Stimulated activated effector memory CD8-positive, alpha-beta T cell treated with anti-CD3 and anti-CD28 coated beads, Interleukin-12 subunit alpha, Interleukin-12 subunit beta, amount 100 ng/mL, for 72 hours (primary cell): Measurements from ENCODE around the gene RASGRF2.

ENCODE experiments used
- ATAC-seq: fragments of 150-1000 bp; cut with Tn5 transposase; 2 replicates; pipeline ENCODE4 v1.10.0; 2021
- DNase-seq, 2 donors: peaks; one replicate each; pipeline ENCODE4 v3.0.0; 2021 to 2022; ENCODE audit warnings: low spot score in 2 of 2
- H3K27ac Mint-ChIP-seq: one replicate; pipeline ENCODE4 v1.8.0; 2022; ENCODE audit warnings: mild to moderate bottlenecking, mixed read lengths
- H3K36me3 Mint-ChIP-seq: one replicate; pipeline ENCODE4 v1.8.0; 2022; ENCODE audit warnings: mild to moderate bottlenecking, mixed read lengths
- H3K4me1 Mint-ChIP-seq: one replicate; pipeline ENCODE4 v1.8.0; 2022; ENCODE audit warnings: mixed read lengths
- H3K4me3 Mint-ChIP-seq: one replicate; pipeline ENCODE4 v1.8.0; 2022; ENCODE audit warnings: mild to moderate bottlenecking, mixed read lengths
- H3K9me3 Mint-ChIP-seq: one replicate; pipeline ENCODE4 v1.8.0; 2022; ENCODE audit warnings: mixed read lengths

RASGRF2 gene

GRCh38 chr5:80986382-80986781, 26.2 kb downstream of the RASGRF2 start:
- no peak for DNase-seq
- Mint-ChIP-seq H3K9me3 (no peaks in the 10 kb centered on the region), H3K4me3 (no peak overlapping the region), H3K27ac (no peak overlapping the region), H3K4me1 (peaks cover 33% of the 10 kb centered on the region), H3K36me3 (no peaks in the 10 kb centered on the region)
- no peak for ATAC-seq

GRCh38 chr5:80987078-80987766, 27.1 kb downstream of the RASGRF2 start:
- no peaks in the 10 kb centered on the region for H3K36me3 Mint-ChIP-seq
- H3K4me1 Mint-ChIP-seq = peaks cover 30% of the 10 kb centered on the region
- no peak for ATAC-seq
- no peaks in the 10 kb centered on the region for H3K9me3 Mint-ChIP-seq
- no peak overlapping the region for H3K27ac Mint-ChIP-seq
- H3K4me3 Mint-ChIP-seq = no peak overlapping the region
- no peak for DNase-seq

DNA sequence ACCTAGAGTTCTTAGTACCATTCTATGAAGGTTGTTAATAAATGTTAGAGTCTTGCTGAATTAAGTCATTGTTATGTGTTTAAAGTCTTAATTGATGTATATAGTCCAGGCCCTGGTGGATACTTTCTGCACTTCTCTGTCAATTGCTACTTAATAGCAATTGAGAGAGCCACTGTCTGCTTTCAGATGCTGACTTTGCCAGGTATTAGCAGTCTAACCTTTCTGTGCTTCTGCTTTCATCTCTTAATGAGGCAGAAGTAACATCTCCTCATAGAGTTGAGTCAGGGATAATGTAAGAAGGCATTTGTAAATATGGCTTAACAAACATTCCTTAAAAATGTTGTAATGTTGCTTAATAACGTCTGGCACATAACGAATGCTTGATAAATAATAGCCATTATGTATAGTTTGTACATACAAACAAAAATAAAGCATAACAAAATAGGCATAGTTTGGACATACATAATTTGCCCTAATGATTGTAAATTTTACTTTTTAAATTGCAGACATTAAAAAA, 28.3 kb downstream of the RASGRF2 start:
- H3K4me3 Mint-ChIP-seq = no peak overlapping the region
- no peaks in the 10 kb centered on the region for H3K36me3 Mint-ChIP-seq
- no peak for DNase-seq
- H3K9me3 Mint-ChIP-seq = no peaks in the 10 kb centered on the region
- no peak overlapping the region for H3K27ac Mint-ChIP-seq
- ATAC-seq = no peak
- H3K4me1 Mint-ChIP-seq = peaks cover 30% of the 10 kb centered on the region

GRCh38 chr5:80989883-80990282, 29.7 kb downstream of the RASGRF2 start:
- H3K9me3 Mint-ChIP-seq = no peaks in the 10 kb centered on the region
- no peak overlapping the region for H3K27ac Mint-ChIP-seq
- H3K36me3 Mint-ChIP-seq = no peaks in the 10 kb centered on the region
- H3K4me3 Mint-ChIP-seq = no peak overlapping the region
- no peak for DNase-seq
- ATAC-seq = no peak
- H3K4me1 Mint-ChIP-seq = peaks cover 30% of the 10 kb centered on the region

GRCh38 chr5:80990527-80990926, 30.4 kb downstream of the RASGRF2 start:
- peaks cover 28% of the 10 kb centered on the region for H3K4me1 Mint-ChIP-seq
- DNase-seq = no peak
- no peak overlapping the region for H3K4me3 Mint-ChIP-seq
- ATAC-seq = no peak
- no peaks in the 10 kb centered on the region for H3K9me3 Mint-ChIP-seq
- H3K27ac Mint-ChIP-seq = no peak overlapping the region
- H3K36me3 Mint-ChIP-seq = no peaks in the 10 kb centered on the region

- Mint-ChIP-seq H3K9me3 (no peaks in the 10 kb centered on the region), H3K27ac (no peak overlapping the region), H3K4me3 (no peak overlapping the region)
Observed at GRCh38 chr5:80990971-80991370, 30.8 kb downstream of the RASGRF2 start.

DNA sequence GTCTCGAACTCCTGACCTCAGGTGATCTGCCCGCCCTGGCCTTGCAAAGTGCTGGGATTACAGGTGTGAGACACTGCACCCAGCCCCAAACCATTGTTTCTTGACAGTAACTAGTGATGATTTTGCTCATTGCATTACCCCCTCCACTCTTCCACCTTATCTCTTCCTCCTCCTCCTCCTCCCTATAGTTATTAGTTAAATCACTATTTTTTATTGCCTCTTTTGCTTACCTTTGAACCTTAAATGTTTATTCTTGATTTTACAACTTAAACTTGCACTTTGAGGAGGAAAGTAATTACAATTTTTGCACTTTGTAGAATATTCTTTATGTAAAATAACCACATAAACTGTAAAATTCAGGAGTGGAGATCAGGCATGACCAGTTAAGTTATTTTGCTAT, 35.7 kb downstream of the RASGRF2 start:
- DNase-seq = no peak
- Mint-ChIP-seq H3K4me1 (peaks cover 33% of the 10 kb centered on the region), H3K4me3 (no peak overlapping the region), H3K27ac (no peak overlapping the region), H3K9me3 (no peaks in the 10 kb centered on the region), H3K36me3 (no peaks in the 10 kb centered on the region)
- ATAC-seq = no peak

More at GRCh38 chr5:80990971-80991370, 30.8 kb downstream of the RASGRF2 start:
- ATAC-seq (no peak), DNase-seq (no peak)
- peaks cover 27% of the 10 kb centered on the region for H3K4me1 Mint-ChIP-seq
- H3K36me3 Mint-ChIP-seq = no peaks in the 10 kb centered on the region

- peak overlapping the region; percentile 23 for H3K27ac Mint-ChIP-seq
- peak overlapping the region; percentile 26 for H3K4me3 Mint-ChIP-seq
- no peaks in the 10 kb centered on the region for H3K36me3 Mint-ChIP-seq
- H3K4me1 Mint-ChIP-seq = peaks cover 31% of the 10 kb centered on the region
- H3K9me3 Mint-ChIP-seq = no peaks in the 10 kb centered on the region
- no peak for DNase-seq
- no peak for ATAC-seq
Observed at GRCh38 chr5:80998590-80998979, 38.4 kb downstream of the RASGRF2 start.

GRCh38 chr5:81003811-81004386, 43.7 kb downstream of the RASGRF2 start:
- Mint-ChIP-seq H3K27ac (no peak overlapping the region), H3K4me1 (peaks cover 52% of the 10 kb centered on the region), H3K9me3 (no peaks in the 10 kb centered on the region), H3K4me3 (no peak overlapping the region), H3K36me3 (no peaks in the 10 kb centered on the region)
- ATAC-seq (no peak), DNase-seq (no peak)

- Mint-ChIP-seq H3K4me1 (peaks cover 45% of the 10 kb centered on the region), H3K36me3 (no peaks in the 10 kb centered on the region), H3K4me3 (no peak overlapping the region), H3K9me3 (no peaks in the 10 kb centered on the region), H3K27ac (no peak overlapping the region)
- DNase-seq (no peak), ATAC-seq (no peak)
Observed at GRCh38 chr5:81005708-81006107, 45.5 kb downstream of the RASGRF2 start.

GRCh38 chr5:81006231-81006630, 46.1 kb downstream of the RASGRF2 start:
- no peak for DNase-seq
- H3K4me1 Mint-ChIP-seq = peaks cover 45% of the 10 kb centered on the region
- no peak for ATAC-seq
- H3K36me3 Mint-ChIP-seq = no peaks in the 10 kb centered on the region
- peak overlapping the region; percentile 72 for H3K4me3 Mint-ChIP-seq
- H3K9me3 Mint-ChIP-seq = no peaks in the 10 kb centered on the region
- peak overlapping the region; percentile 90 for H3K27ac Mint-ChIP-seq

- peak; percentile 76 for ATAC-seq
- peaks cover 40% of the 10 kb centered on the region for H3K4me1 Mint-ChIP-seq
Observed at GRCh38 chr5:81006947-81007636, 46.9 kb downstream of the RASGRF2 start.

DNA sequence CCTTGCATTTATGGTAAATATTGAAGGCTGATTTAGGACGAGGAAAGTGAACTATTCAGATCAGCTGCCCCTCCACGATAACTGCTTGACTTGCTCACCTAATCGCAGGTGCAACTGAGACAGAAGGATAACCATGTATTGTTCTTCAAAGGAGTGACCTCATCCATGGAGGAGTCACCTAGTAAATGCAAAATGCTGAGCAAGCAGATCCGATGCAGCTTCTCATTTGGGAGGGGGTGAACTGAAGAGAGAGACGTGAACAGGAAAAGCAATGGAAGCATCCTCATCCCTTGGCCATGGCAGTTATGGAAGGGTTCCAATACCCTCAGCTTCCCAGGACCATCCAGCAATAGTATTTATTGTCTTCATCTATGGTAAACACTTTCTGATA, 47.5 kb downstream of the RASGRF2 start:
- ATAC-seq = peak; percentile 64
- peaks cover 40% of the 10 kb centered on the region for H3K4me1 Mint-ChIP-seq
- DNase-seq = no peak
- peak overlapping the region; percentile 90 for H3K27ac Mint-ChIP-seq
- H3K36me3 Mint-ChIP-seq = no peaks in the 10 kb centered on the region
- H3K4me3 Mint-ChIP-seq = peak overlapping the region; percentile 72
- H3K9me3 Mint-ChIP-seq = no peaks in the 10 kb centered on the region

More at GRCh38 chr5:81006947-81007636, 46.9 kb downstream of the RASGRF2 start:
- H3K4me3 Mint-ChIP-seq = peak overlapping the region; percentile 72
- no peaks in the 10 kb centered on the region for H3K36me3 Mint-ChIP-seq
- no peaks in the 10 kb centered on the region for H3K9me3 Mint-ChIP-seq
- DNase-seq = peak in 1 of 2 donors; percentile 57
- H3K27ac Mint-ChIP-seq = peak overlapping the region; percentile 90

DNA sequence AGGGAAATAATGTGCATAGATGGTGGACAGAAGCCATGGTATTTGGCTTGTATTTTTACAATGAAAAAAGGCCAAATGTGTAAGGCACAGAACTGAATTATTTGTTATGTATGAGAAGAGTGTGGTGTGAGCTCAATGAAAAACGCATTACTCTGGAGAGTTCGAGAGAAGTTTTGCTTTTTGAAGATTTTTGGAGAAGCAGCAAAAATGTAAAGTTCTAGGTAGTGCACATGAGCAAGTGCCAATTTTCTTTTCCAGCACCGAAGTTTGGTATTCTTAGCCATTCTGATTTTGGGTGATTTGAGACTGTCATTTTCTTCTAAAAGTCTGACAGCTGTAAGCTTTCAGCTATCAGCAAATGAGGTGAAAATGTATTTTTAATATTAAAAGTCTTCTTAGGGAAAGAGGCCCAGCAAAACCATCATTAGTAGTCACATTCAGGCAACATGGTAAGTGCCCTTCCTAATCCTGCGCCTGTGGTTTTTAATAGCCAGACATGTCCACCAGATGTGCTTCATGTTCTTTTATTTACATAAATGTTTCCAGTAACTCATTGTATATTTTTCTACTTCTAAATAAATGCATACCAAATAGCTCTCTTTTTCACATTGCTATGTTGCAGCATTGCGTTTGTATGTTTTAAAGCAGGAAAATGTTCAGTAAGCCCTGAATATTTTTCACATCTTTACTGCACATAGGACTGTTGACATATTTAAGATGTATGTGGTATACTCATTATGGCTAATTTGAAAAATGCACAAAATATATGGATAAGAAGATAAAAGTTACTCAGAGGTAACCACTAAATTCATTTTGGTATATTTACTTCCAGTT, 50.4 kb downstream of the RASGRF2 start:
- no peak for DNase-seq
- no peak for ATAC-seq
- Mint-ChIP-seq H3K9me3 (no peaks in the 10 kb centered on the region), H3K4me3 (no peak overlapping the region), H3K4me1 (peaks cover 40% of the 10 kb centered on the region), H3K27ac (no peak overlapping the region), H3K36me3 (no peaks in the 10 kb centered on the region)

GRCh38 chr5:81014348-81014747, 54.2 kb downstream of the RASGRF2 start:
- no peak for ATAC-seq
- Mint-ChIP-seq H3K4me3 (no peak overlapping the region), H3K9me3 (no peaks in the 10 kb centered on the region), H3K4me1 (peaks cover 34% of the 10 kb centered on the region), H3K27ac (no peak overlapping the region), H3K36me3 (no peaks in the 10 kb centered on the region)
- DNase-seq = no peak
